Right ventricle myocardium inferior (tissue), 1 donor: ENCODE results near the gene UCHL3. TPM values are rescaled to one million over a fixed set of nuclear protein-coding genes. Genes with fewer than 3 reads are reported as not detected.

ENCODE experiments used
- ATAC-seq: fragments of 200-7000 bp; cut with Tn5 transposase; one replicate; pipeline ENCODE4 v1.9.1; 2020; ENCODE audit warnings: mild to moderate bottlenecking, moderate library complexity
- DNase-seq: peaks from one replicate; pipeline ENCODE4 v3.0.0; 2021; ENCODE audit errors: missing footprints
- intact Hi-C: fragments of 100-400 bp; cut with DNase I; formaldehyde crosslinking; loops from one replicate; pipeline ENCODE4 v1.11.0; 2022
- long read RNA-seq: library from polyadenylated mRNA; unstranded; transcript quantifications from one replicate; pipeline ENCODE4 v2.0.0, GENCODE V29; 2021
- total RNA-seq: library from RNA; stranded (reverse); fragmentation: NEBNext Ultra II Directional; extraction: Animal tissue kit (Norgen Biotek cat#: 25700); gene quantifications from one replicate; pipeline ENCODE4 v1.2.1, GENCODE V29; 2021
- donor health status: DM: no; HTN: yes; CAD: no; lungs with severe emphysema.

The UCHL3 gene
- total RNA-seq = 21.2 TPM
- long read RNA-seq, partial matches to known transcripts = 0 of 1 reads
- long read RNA-seq, other reads (novel, unspliced or antisense) = 0 of 1 reads

DNA sequence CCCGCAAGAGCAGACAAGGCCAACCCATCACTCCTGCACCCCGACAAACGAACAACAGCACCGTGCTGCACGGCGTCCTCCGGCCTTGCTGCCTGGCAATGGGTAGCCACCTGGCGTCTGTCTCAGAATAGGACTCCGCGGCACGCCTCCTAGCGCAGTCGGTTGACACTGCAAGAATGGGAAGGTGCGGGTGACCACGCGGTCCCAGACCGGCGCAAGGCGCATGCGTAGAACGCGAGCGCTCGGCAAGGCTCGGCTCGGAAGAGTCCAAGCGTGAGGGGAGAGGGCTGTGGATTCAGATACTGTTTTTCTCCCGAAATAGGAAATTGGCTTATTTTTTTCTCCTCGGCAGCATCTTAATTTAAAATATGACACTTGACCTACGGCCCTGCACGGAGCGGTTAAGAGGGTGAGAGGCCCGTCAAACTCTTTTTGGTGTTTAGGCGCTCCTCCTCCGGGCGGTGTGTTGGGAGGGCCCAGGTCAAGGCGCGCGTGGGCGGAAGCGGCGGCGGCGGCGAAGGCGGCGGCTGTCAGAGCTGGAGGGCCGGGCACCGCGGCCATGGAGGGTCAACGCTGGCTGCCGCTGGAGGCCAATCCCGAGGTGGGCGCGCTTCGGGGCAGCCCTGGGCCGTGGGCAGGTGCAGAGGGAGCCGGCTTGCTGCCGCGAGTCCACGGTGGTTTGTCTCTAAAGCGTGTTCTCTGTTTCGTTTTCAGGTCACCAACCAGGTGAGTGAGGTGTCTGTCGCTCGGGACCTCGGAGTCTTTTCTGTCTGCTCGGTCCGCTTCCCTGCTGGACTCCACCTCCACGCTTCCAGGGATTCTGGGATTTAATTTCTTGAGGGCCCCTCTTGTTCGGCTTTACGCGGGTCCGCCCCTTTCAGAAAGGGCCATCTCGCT is at the start of gene UCHL3:
Gene UCHL3, plus strand, starts transcription at position 530 of the 897 bp plus-strand sequence. Its CDS starts 30 bp downstream, at position 560.
- intact Hi-C loops = loop anchor here (2.0 kb wide), 1 partner anchor 177 kb away; no protein-coding TSS in a partner anchor
- peak; percentile 98 for DNase-seq
- peak; percentile 98 for ATAC-seq

GRCh38 chr13:75505327-75505726 is 44.3 kb upstream of the UCHL3 start:
- ATAC-seq (peak; percentile 13), DNase-seq (no peak)

DNA sequence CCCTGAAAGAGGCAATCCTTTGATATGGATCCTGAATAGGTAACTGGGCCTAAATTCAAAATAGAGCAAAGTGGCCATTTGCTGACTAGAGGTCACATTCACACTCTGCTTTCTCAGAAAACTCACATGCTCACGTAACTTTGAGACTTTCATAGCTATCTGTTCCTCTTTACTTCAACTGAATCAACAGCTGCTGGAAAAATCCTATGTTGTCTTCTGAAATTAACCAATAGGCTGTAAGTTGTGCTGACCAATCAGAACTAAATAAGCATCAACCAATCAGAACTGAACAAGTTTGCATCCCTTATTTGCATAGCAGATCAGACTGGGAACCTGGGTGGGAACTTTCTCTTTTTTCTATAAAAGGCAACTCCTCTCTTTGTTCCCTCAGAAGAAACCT is 43.6 kb upstream of the UCHL3 start:
- no peak for DNase-seq
- no peak for ATAC-seq
- intact Hi-C loops = no loop called here

More at GRCh38 chr13:75505327-75505726, 44.3 kb upstream of the UCHL3 start:
- intact Hi-C loops = no loop called here

DNA sequence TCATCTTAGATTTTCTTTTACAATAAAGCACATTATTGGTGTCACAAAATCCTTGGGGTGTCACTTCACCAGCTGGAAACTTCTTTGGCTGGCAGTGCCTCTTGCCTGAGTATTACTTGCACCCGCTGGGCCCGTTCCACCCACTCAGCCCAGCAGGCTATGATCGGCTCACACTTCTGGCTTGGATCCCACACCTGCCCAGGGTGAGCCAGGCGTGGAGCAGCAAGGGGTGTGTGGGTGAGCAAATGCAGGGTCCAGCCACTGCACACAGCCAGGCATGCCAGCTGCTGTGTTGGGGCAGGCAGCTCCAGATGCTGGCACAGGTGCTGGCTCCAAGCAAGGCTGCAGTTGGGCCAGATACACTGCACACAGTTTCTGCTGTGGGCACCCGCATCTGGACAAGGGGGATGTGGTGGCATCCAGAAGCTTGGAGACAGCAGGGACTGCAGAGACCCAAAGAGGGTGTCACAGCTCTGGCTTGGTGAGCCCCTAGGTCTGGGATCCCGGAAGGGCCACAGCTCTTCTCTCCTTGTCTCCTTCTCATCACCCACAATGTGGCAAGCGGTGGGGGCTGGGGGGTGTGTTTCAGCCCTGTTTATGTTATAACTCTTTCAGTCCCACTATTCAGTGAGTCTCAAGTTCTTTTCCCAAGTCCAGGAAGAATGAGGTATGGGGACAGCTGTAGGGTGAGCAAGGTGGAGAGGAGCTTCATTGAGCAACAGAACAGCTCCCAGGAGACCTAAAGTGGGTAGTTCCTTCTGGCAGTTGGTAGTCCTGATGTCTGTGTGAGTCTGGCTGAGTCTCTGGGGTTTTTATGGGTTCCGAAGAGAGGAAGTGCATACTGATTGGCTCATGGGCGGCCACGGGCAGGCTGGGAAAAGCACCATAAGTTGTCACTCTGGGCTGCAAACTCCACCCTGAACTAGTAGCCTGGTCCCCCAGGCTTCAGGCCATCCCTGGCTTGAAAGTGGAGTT is 42.3 kb upstream of the UCHL3 start:
- intact Hi-C loops = no loop called here
- ATAC-seq = no peak
- no peak for DNase-seq

DNA sequence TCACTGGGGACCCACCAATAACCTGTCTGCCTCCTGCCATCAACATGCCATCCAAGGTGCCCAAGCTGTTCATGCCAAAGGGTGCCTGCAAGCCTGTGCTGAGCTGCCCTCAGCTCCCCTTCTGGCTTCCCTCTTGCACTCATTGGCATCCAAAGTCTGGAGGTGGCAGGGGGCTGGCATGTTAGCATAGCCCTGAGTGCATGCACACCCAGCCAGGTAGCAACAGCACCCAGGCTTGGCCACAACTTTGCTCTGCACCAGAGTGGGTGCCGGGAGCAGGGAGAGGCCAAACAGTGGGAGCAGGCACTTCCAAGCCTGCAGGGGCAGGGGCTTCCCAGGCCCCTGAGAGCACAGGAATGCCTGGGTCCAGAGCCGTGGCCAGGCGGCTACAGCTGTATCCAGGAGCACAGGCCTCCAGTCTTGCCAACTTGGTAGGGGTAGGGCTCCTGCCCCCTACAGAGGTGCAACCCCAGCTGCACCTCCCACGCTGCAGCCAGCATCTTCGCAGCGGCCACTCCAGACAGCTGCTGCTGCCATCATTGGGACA is 41.5 kb upstream of the UCHL3 start:
- no peak for DNase-seq
- ATAC-seq = no peak

DNA sequence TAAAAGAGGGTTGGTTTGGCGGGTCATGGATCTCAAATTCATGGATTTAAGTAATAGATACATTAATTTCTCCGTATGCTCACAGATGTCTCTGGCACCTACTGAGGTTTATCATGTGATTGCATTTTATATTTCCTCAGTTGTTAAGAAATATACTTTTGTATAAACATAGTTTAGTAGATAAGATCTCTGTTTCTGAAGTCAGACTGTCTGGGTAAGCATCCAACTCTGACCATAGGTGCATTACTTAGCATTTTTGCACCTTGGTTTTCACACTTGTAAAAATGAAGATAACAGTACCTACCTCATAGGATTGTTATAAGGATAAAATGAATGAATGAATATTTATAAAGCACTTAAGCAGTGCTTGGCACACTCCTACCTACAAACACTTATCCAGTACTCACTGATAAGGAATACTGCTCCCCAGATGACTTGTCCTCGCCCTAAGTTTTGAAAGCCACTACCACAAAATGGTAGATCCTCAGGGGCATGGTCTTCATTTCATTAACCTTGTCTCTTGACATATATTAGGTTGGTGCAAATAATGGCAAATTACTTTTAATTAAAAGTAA is 38.5 kb upstream of the UCHL3 start:
- ATAC-seq (no peak), DNase-seq (no peak)
- intact Hi-C loops = no loop called here

More for the DNA sequence above, 41.5 kb upstream of the UCHL3 start:
- intact Hi-C loops = no loop called here

DNA sequence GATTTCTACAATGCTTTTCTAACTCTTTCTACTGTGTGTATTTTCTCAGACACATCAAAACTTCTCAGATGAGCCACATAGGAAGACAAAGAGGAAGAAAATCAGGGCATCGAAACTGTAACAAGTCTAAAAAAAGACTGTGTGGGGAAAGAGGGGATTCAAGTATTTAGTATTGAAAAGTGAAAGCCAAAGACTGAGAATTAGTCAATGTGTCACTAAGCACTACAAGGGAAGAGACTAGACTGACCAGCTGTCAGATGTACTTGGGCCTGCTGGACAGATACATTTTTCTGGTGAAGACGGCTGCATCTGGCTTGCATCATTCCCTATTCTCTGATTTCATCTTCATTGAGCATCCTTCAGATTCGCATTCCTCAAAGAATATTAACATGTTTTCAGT is 37.3 kb upstream of the UCHL3 start:
- intact Hi-C loops = no loop called here
- ATAC-seq (peak; percentile 42), DNase-seq (no peak)

- ATAC-seq (no peak), DNase-seq (no peak)
- intact Hi-C loops = no loop called here
These were observed 36.3 kb upstream of the UCHL3 start for GRCh38 chr13:75513271-75513670.

- ATAC-seq = no peak
- DNase-seq = no peak
- intact Hi-C loops = no loop called here
These were observed 35.3 kb upstream of the UCHL3 start for GRCh38 chr13:75514080-75514995.

DNA sequence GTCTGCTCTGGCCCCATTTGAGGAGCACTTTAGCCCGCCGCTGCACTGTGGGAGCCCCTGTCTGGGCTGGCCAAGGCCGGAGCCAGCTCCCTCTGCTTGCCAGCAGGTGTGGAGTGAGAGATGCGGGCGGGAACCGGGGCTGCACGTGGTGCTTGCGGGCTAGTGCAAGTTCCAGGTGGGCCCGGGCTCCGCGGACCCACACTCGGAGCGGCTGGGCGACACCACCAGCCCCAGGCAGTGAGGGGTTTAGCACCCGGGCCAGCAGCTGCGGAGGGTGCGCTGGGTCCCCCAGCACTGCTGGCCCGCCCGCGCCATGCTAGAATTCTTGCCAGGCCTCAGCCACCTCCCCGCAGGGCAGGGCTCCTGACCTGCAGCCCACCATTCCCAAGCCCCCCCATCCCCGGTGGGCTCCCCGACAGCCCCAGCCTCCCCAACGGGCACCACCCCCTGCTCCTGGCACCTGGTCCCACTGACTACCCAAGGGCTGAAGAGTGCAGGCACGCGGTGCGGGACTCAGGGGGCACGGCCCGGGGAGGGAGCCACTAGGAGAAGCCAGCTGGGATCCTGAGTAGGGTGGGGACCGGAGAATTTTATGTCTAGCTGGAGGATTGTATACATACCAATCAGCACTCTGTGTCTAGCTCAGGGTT is 31.0 kb upstream of the UCHL3 start:
- ATAC-seq = no peak
- DNase-seq = no peak
- intact Hi-C loops = no loop called here

GRCh38 chr13:75521956-75522355 is 27.6 kb upstream of the UCHL3 start:
- intact Hi-C loops = no loop called here
- DNase-seq (no peak), ATAC-seq (no peak)

DNA sequence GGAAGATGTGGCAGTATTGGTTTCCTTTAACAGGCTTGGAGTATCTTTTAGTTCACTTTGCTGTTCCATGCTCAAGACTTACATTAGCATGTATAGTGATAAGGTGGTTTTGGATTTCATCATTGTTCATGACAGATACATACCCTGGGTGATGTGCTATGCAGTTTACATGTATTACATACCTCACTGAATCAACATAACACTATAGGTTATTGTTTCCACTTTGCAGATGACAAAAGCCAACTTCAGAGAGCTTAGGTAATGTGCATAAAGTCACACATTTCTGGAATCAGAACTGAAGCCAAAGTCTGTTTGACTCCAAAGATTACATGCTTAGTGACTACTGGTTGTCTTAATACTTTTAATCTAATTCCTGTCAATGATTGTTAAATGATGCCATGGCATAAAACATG is 19.0 kb upstream of the UCHL3 start:
- ATAC-seq (no peak), DNase-seq (no peak)
- intact Hi-C loops = no loop called here

GRCh38 chr13:75533861-75534260 is 15.7 kb upstream of the UCHL3 start:
- ATAC-seq (no peak), DNase-seq (no peak)
- intact Hi-C loops = no loop called here

GRCh38 chr13:75537401-75538365 is 11.9 kb upstream of the UCHL3 start, which contains the start of gene COMMD6:
Gene COMMD6, minus strand, starts transcription at chr13:75537841. Its CDS starts 36 bp downstream, at chr13:75537805.
- DNase-seq (peak; percentile 91), ATAC-seq (peak; percentile 96)

GRCh38 chr13:75541287-75541686 is 8.3 kb upstream of the UCHL3 start:
- intact Hi-C loops = no loop called here
- DNase-seq (no peak), ATAC-seq (no peak)

More at GRCh38 chr13:75537401-75538365, 11.9 kb upstream of the UCHL3 start, which contains the start of gene COMMD6:
- intact Hi-C loops = no loop called here

GRCh38 chr13:75541961-75542360 is 7.6 kb upstream of the UCHL3 start:
- ATAC-seq (no peak), DNase-seq (no peak)
- intact Hi-C loops = no loop called here
